Parathyroid adenoma (tissue), 2 donors: ENCODE measurements around the gene SMAD1.

ENCODE experiments used
- H2AFZ ChIP-seq: fragments of 300-600 bp; sonication (generic); one replicate; pipeline ENCODE4 v1.7.0; 2017; ENCODE audit warnings: antibody characterized with exemption, mild to moderate bottlenecking
- H3K27ac ChIP-seq: fragments of 300-600 bp; sonication (generic); one replicate; pipeline ENCODE4 v1.7.0; 2017
- H3K27me3 ChIP-seq: fragments of 300-600 bp; sonication (generic); one replicate; pipeline ENCODE4 v1.7.0; 2017; ENCODE audit warnings: low read length; ENCODE audit not compliant: control insufficient read depth, insufficient read depth
- H3K36me3 ChIP-seq: fragments of 300-600 bp; sonication (generic); one replicate; pipeline ENCODE4 v1.7.0; 2017; ENCODE audit warnings: low read length; ENCODE audit not compliant: control insufficient read depth, insufficient read depth
- H3K4me1 ChIP-seq: fragments of 300-600 bp; sonication (generic); one replicate; pipeline ENCODE4 v1.7.0; 2017; ENCODE audit warnings: control low read depth
- H3K4me2 ChIP-seq: fragments of 300-600 bp; sonication (generic); one replicate; pipeline ENCODE4 v1.7.0; 2017; ENCODE audit warnings: low read length
- H3K4me3 ChIP-seq: fragments of 300-600 bp; sonication (generic); one replicate; pipeline ENCODE4 v1.7.0; 2017; ENCODE audit warnings: low read depth, low read length
- H3K79me2 ChIP-seq: fragments of 300-600 bp; sonication (generic); one replicate; pipeline ENCODE4 v1.7.0; 2017; ENCODE audit warnings: control low read depth
- H3K9ac ChIP-seq: fragments of 300-600 bp; sonication (generic); one replicate; pipeline ENCODE4 v1.7.0; 2017; ENCODE audit warnings: mild to moderate bottlenecking
- H3K9me3 ChIP-seq: fragments of 300-600 bp; sonication (generic); one replicate; pipeline ENCODE4 v1.7.0; 2017; ENCODE audit warnings: low read length; ENCODE audit not compliant: control insufficient read depth
- CTCF ChIP-seq: fragments of 300-600 bp; sonication (generic); IDR thresholded peaks from one replicate; pipeline ENCODE4 v1.7.0; 2017; ENCODE audit warnings: antibody characterized with exemption, mild to moderate bottlenecking
- donor health status: primary hyperparathyroidism.

SMAD1 gene

GRCh38 chr4:145535202-145535601 lies 53.5 kb downstream of the SMAD1 start:
- Histone ChIP-seq H3K79me2 (peaks cover 13% of the 10 kb centered on the region), H3K27me3 (no peaks in the 10 kb centered on the region), H3K9me3 (no peaks in the 10 kb centered on the region), H3K36me3 (no peaks in the 10 kb centered on the region), H3K27ac (no peak overlapping the region), H3K4me1 (no peaks in the 10 kb centered on the region), H3K9ac (no peak overlapping the region), H3K4me2 (no peak overlapping the region), H2AFZ (no peak overlapping the region), H3K4me3 (no peak overlapping the region)
- TF ChIP-seq CTCF: no peak

GRCh38 chr4:145536044-145536443 lies 54.4 kb downstream of the SMAD1 start:
- Histone ChIP-seq H3K4me1 (no peaks in the 10 kb centered on the region), H2AFZ (no peak overlapping the region), H3K36me3 (no peaks in the 10 kb centered on the region)

GRCh38 chr4:145538596-145538995 lies 56.9 kb downstream of the SMAD1 start:
- Histone ChIP-seq H3K9ac (no peak overlapping the region), H3K27ac (no peak overlapping the region), H2AFZ (no peak overlapping the region), H3K9me3 (no peaks in the 10 kb centered on the region), H3K36me3 (no peaks in the 10 kb centered on the region), H3K27me3 (no peaks in the 10 kb centered on the region), H3K4me3 (no peak overlapping the region), H3K79me2 (peaks cover 10% of the 10 kb centered on the region), H3K4me1 (no peaks in the 10 kb centered on the region), H3K4me2 (no peak overlapping the region)
- no peak for TF ChIP-seq CTCF

More at GRCh38 chr4:145536044-145536443, 54.4 kb downstream of the SMAD1 start:
- Histone ChIP-seq H3K27ac (no peak overlapping the region), H3K9me3 (no peaks in the 10 kb centered on the region), H3K79me2 (peaks cover 13% of the 10 kb centered on the region), H3K9ac (no peak overlapping the region), H3K27me3 (no peaks in the 10 kb centered on the region), H3K4me2 (no peak overlapping the region), H3K4me3 (no peak overlapping the region)
- TF ChIP-seq CTCF: no peak

GRCh38 chr4:145539671-145540070 lies 58.0 kb downstream of the SMAD1 start:
- no peak overlapping the region for H3K9ac ChIP-seq
- no peak overlapping the region for H2AFZ ChIP-seq
- peaks cover 8% of the 10 kb centered on the region for H3K79me2 ChIP-seq
- H3K36me3 ChIP-seq: no peaks in the 10 kb centered on the region
- no peaks in the 10 kb centered on the region for H3K9me3 ChIP-seq
- H3K27ac ChIP-seq: no peak overlapping the region
- no peak overlapping the region for H3K4me2 ChIP-seq
- H3K4me3 ChIP-seq: no peak overlapping the region
- no peaks in the 10 kb centered on the region for H3K27me3 ChIP-seq
- H3K4me1 ChIP-seq: no peaks in the 10 kb centered on the region
- TF ChIP-seq CTCF: no peak

- H3K4me2 ChIP-seq: no peak overlapping the region
- no peak overlapping the region for H3K4me3 ChIP-seq
- no peaks in the 10 kb centered on the region for H3K9me3 ChIP-seq
- H3K79me2 ChIP-seq: peaks cover 5% of the 10 kb centered on the region
- H3K27ac ChIP-seq: no peak overlapping the region
- no peak for TF ChIP-seq CTCF
- no peak overlapping the region for H2AFZ ChIP-seq
- H3K4me1 ChIP-seq: no peaks in the 10 kb centered on the region
- H3K27me3 ChIP-seq: no peaks in the 10 kb centered on the region
- H3K36me3 ChIP-seq: no peaks in the 10 kb centered on the region
- no peak overlapping the region for H3K9ac ChIP-seq
These were observed 58.6 kb downstream of the SMAD1 start for GRCh38 chr4:145540235-145540634.
